D721Med (cell line): ENCODE data around the gene GPX6.
"Not testable (repeated sequence)": the region's sequence is repeated elsewhere in the genome, so short reads cannot be mapped to it uniquely, and the experiment has no call there.

ENCODE experiments used
- DNase-seq: peaks from one replicate; pipeline ENCODE4 v3.0.0; 2011; ENCODE audit warnings: low spot score; ENCODE audit not compliant: insufficient read length
- FAIRE-seq: peaks from 2 replicates; lab custom pipeline; 2011; peaks lifted over from hg19 to GRCh38; lab: Jason Lieb, UNC
- CTCF ChIP-seq: IDR thresholded peaks from 2 replicates; pipeline ENCODE4 v1.5.1; 2012; ENCODE audit warnings: mild to moderate bottlenecking, control low read depth; ENCODE audit not compliant: insufficient read depth; ENCODE audit errors: missing control alignments

The GPX6 gene

GRCh38 chr6:28523241-28523622 is 7.6 kb upstream of the GPX6 start:
- no peak for TF ChIP-seq CTCF
- DNase-seq (no peak), FAIRE-seq (no peak)

- DNase-seq, result no peak
- TF ChIP-seq CTCF, result no peak
- FAIRE-seq, result no peak
These were observed 7.1 kb upstream of the GPX6 start for GRCh38 chr6:28522594-28523240.

GRCh38 chr6:28517964-28518363 is 2.4 kb upstream of the GPX6 start:
- TF ChIP-seq CTCF, result no peak
- no peak for DNase-seq
- no peak for FAIRE-seq

DNA sequence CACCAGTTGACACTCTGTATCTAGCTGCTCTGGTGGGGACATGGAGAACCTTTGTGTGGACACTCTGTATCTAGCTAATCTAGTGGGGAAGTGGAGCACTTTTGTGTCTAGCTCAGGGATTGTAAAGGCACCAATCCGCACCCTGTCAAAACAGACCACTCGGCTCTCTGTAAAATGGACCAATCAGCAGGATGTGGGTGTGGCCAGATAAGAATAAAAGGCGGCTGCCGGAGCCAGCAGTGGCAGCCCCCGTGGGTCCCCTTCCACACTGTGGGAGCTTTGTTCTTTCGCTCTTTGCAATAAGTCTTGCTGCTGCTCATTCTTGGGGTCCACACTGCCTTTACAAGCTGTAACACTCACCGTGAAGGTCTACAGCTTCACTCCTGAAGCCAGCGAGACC is 3.2 kb downstream of the GPX6 start:
- not testable (repeated sequence) for FAIRE-seq, DNase-seq

DNA sequence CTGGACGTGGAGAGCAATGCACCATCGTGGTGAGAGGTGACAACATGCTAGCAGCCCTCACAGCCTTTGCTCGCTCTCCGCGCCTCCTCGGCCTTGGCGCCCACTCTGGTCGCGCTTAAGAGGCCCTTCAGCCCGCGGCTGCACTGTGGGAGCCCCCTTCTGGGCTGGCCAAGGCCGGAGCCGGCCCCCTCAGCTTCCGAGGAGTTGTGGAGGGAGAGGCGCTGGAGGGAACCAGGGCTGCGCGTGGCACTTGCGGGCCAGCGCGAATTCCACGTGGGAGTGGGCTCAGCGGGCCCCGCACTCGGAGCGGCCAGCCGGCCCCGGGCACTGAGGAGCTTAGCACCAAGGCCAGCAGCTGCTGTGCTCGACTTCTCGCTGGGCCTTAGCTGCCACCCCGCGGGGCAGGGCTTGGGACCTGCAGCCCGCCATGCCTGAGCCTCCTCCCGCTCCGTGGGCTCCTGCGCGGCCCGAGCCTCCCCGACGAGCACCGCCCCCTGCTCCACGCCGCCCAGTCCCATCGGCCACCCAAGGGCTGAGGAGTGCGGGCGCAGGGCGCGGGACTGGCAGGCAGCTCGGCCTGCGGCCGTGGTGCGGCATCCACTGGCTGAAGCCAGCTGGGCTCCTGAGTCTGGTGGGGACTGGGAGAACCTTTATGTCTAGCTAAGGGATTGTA is 3.8 kb downstream of the GPX6 start:
- TF ChIP-seq CTCF, result no peak
- FAIRE-seq (no peak), DNase-seq (no peak)

- DNase-seq (no peak), FAIRE-seq (no peak)
- no peak for TF ChIP-seq CTCF
These were observed 8.7 kb downstream of the GPX6 start for GRCh38 chr6:28506807-28507475.

DNA sequence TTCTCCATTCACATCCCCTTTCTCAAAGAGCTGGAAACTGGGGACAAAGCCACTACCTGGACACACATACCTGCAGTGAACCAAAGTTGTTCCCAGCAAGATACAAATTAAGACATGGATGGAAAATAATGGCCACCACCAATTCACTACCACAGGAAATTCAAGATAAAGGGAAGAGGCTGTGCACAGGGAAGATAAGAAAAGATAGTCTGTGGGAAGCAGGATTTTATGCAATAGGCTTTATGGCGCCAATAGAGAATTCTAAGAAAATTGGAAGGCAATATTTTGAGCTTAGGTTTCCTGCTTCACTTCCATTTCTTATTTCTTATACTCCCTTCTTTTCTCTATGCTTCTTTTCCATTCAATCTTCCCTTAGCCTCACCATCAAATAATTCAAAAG is 9.9 kb downstream of the GPX6 start:
- no peak for TF ChIP-seq CTCF
- DNase-seq (no peak), FAIRE-seq (no peak)

GRCh38 chr6:28502709-28503305 is 12.8 kb downstream of the GPX6 start:
- not testable (repeated sequence) for DNase-seq, FAIRE-seq

GRCh38 chr6:28502136-28502535 is 13.5 kb downstream of the GPX6 start:
- not testable (repeated sequence) for FAIRE-seq

More at GRCh38 chr6:28502136-28502535, 13.5 kb downstream of the GPX6 start:
- DNase-seq, result not testable (repeated sequence)
